ENCODE data around the gene PAF1.

PAF1 gene

GRCh38 chr19:39377373-39378362 is 13.2 kb downstream of the PAF1 start:
- no peak for DNase-seq (ENCODE audit: insufficient read length)
- no peak for FAIRE-seq
- TF ChIP-seq TAF1 (IDR thresholded peaks at IDR 0.05; ENCODE audit: borderline replicate concordance, low read depth, low read length) (no peak), POLR2A (IDR thresholded peaks at IDR 0.05; ENCODE audit: low read depth, low read length) (no peak), POLR2AphosphoS5 (IDR thresholded peaks at IDR 0.05; ENCODE audit: low read depth, low read length) (no peak)

- FAIRE-seq, result no peak
- TF ChIP-seq POLR2AphosphoS5 (IDR thresholded peaks at IDR 0.05; ENCODE audit: low read depth, low read length) (no peak), TAF1 (IDR thresholded peaks at IDR 0.05; ENCODE audit: borderline replicate concordance, low read depth, low read length) (no peak), POLR2A (IDR thresholded peaks at IDR 0.05; ENCODE audit: low read depth, low read length) (no peak)
These were observed 15.0 kb downstream of the PAF1 start for GRCh38 chr19:39375929-39376328.

DNA sequence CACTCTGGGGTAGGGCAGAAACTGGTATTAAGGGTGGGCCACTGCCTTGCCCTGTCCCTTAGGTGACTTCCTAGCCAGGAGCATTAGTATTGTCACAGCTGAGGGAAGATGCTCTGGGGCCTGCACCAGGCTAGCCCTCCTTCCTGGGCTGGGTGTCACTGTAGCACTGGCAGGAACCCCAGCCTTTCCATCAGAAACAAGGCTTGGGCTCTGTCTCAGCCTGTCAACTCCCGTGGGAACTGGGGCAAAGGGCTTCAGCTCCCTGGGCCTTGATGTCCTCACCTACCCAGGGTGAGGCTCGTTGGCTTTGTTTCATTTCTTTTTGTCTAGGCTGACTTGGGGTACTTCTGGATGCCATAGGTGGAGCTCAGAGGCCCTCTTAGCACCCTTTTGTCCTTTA is 18.0 kb downstream of the PAF1 start:
- no peak for FAIRE-seq
- no peak for TF ChIP-seq POLR2A (IDR thresholded peaks at IDR 0.05; ENCODE audit: low read depth, low read length)
- no peak for TF ChIP-seq POLR2AphosphoS5 (IDR thresholded peaks at IDR 0.05; ENCODE audit: low read depth, low read length)
- no peak for TF ChIP-seq TAF1 (IDR thresholded peaks at IDR 0.05; ENCODE audit: borderline replicate concordance, low read depth, low read length)
- DNase-seq (ENCODE audit: insufficient read length), result no peak

More at GRCh38 chr19:39375929-39376328, 15.0 kb downstream of the PAF1 start:
- DNase-seq (ENCODE audit: insufficient read length), result no peak

GRCh38 chr19:39372047-39372802 is 18.7 kb downstream of the PAF1 start:
- no peak for FAIRE-seq

GRCh38 chr19:39370735-39371134 is 20.2 kb downstream of the PAF1 start:
- TF ChIP-seq TAF1 (IDR thresholded peaks at IDR 0.05; ENCODE audit: borderline replicate concordance, low read depth, low read length) (no peak), POLR2AphosphoS5 (IDR thresholded peaks at IDR 0.05; ENCODE audit: low read depth, low read length) (no peak), POLR2A (IDR thresholded peaks at IDR 0.05; ENCODE audit: low read depth, low read length) (no peak)
- DNase-seq (ENCODE audit: insufficient read length), result no peak
- no peak for FAIRE-seq

More at GRCh38 chr19:39372047-39372802, 18.7 kb downstream of the PAF1 start:
- no peak for DNase-seq (ENCODE audit: insufficient read length)
- TF ChIP-seq POLR2AphosphoS5 (IDR thresholded peaks at IDR 0.05; ENCODE audit: low read depth, low read length) (no peak), TAF1 (IDR thresholded peaks at IDR 0.05; ENCODE audit: borderline replicate concordance, low read depth, low read length) (no peak), POLR2A (IDR thresholded peaks at IDR 0.05; ENCODE audit: low read depth, low read length) (no peak)

DNA sequence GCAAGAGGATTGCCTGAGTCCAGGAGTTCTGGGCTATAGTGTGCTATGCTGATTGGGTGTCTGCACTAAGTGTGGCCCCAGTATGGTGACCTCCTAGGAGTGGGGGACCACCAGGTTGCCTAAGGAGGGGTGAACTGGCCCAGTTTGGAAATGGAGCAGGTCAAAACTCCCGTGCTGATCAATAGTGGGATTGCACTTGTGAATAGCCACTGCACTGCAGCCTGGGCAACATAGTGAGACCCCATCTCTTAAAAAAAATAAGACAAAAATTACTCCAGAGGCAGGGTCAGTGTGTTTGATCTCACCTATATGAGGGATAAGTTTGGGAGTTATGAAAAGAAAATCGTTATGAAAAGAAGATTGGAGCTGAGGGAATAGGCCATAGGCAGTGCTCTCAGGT is 21.7 kb downstream of the PAF1 start:
- TF ChIP-seq TAF1 (IDR thresholded peaks at IDR 0.05; ENCODE audit: borderline replicate concordance, low read depth, low read length) (no peak), POLR2A (IDR thresholded peaks at IDR 0.05; ENCODE audit: low read depth, low read length) (no peak), POLR2AphosphoS5 (IDR thresholded peaks at IDR 0.05; ENCODE audit: low read depth, low read length) (no peak)
- no peak for DNase-seq (ENCODE audit: insufficient read length)
- no peak for FAIRE-seq

DNA sequence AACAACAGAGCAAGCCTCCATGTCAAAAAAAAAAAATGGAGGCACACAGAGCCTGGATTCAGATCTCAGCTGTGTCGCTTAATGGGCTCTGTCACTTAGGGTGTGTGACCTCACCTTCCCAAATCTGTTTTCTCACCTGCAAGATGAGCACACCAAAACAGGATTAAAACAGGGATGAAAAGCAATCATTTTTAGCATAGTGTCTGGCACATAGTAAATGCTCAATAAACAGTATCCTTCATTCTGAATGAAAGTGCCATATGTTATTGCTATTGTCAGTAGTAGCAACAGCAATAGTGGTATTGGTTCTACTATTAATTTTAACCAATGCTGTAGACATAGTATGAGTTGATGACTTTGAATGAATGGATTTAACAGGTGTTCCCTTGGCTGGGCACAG is 25.4 kb downstream of the PAF1 start:
- TF ChIP-seq POLR2A (IDR thresholded peaks at IDR 0.05; ENCODE audit: low read depth, low read length), result no peak
- no peak for TF ChIP-seq POLR2AphosphoS5 (IDR thresholded peaks at IDR 0.05; ENCODE audit: low read depth, low read length)
- no peak for TF ChIP-seq TAF1 (IDR thresholded peaks at IDR 0.05; ENCODE audit: borderline replicate concordance, low read depth, low read length)
- DNase-seq (ENCODE audit: insufficient read length), result no peak
- FAIRE-seq, result no peak

DNA sequence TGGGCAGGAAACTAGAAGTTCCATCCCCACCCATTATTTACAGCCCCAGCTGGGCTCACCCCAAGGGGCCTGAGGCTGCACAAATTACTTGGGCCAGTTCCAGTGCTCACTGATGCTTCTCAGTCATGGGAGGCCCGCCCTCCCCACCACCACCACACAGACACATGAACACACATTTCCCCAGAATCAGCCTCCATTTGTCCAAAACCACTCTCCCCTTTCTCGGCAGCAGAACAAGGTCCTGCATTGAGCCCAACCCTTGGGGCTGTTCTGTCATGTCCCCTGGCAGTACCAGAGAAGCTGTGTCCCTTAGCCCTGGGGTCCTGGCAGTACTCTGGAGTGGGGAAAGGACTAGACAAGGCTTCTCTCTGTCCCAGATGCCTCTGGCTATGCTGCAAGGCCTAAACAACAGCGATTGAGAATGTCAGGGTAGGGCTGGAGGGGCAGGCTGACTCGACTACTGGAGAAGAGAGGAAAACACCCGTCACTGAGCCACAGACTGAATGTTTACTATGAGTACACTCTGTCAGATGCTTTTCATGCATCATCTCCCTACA is 26.9 kb downstream of the PAF1 start:
- no peak for DNase-seq (ENCODE audit: insufficient read length)
- peak; percentile 24 for FAIRE-seq
- TF ChIP-seq POLR2A (IDR thresholded peaks at IDR 0.05; ENCODE audit: low read depth, low read length), result no peak
- no peak for TF ChIP-seq POLR2AphosphoS5 (IDR thresholded peaks at IDR 0.05; ENCODE audit: low read depth, low read length)
- TF ChIP-seq TAF1 (IDR thresholded peaks at IDR 0.05; ENCODE audit: borderline replicate concordance, low read depth, low read length), result no peak

DNA sequence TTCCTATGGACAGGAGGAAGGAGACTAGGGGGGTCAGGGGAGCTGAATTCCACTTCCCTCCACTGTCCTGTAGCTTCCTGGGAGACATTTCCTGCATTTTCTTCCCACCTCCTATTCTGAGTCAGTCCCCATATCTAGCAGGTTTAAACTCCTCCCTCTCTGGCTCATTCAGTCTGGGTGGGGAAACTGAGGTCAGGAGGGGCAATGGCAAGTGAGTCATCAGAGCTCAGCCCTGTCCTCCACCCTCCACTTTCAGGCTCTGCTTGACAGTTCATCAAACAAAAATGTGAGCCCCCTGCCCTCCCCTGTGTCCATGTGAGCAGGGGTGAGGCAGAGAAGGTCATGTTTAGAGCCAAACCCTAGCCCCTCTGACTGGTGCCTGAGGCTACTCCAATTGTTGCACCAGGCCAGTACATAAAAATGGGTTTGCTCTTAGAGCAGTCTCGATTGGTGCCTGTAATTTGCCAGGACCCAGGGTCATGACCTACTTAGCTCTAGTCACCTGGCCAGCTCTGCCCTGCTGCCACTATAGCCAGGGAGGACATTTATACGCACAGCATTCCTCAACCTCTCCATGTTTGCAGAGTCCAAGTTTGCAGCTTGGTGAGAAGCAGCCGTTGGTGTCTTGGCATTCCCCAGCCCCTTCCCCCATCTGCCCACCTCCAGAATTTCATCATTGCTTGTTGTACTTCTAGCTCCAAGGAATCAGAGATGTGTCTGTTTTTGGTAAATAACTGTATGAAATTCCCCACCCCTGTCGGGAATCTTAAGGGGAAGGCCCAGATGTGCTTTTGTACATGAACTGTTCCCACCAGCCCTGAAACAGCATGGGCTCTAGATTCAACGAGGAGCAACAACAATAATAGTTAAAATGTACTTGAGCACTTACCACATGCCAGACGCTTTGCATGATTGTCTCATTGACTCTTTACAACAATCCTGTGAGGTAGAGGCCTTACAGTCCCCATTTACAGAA is 27.9 kb downstream of the PAF1 start:
- DNase-seq (ENCODE audit: insufficient read length) (no peak), FAIRE-seq (no peak)
- TF ChIP-seq POLR2A (IDR thresholded peaks at IDR 0.05; ENCODE audit: low read depth, low read length) (no peak), POLR2AphosphoS5 (IDR thresholded peaks at IDR 0.05; ENCODE audit: low read depth, low read length) (no peak), TAF1 (IDR thresholded peaks at IDR 0.05; ENCODE audit: borderline replicate concordance, low read depth, low read length) (no peak)

DNA sequence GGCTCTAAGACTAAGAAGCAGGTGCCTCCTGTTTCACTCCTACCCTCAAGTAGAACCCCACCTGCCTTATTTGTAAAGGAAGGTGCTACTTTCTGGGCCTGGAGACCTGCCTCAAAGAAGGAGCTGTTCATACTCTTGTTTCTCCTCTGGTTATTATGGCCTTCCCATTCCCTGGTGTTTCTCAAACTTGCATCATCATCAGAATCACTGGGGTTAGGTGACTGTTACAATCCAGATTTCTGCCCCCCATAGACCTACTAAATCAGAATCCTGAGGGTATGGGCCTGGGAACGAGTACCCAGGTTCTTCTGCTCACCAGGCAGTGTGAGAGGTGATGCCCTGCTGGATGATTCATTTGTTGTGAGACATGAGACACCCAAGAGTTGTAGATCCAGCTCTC is 30.3 kb downstream of the PAF1 start:
- no peak for FAIRE-seq
- DNase-seq (ENCODE audit: insufficient read length), result no peak
- no peak for TF ChIP-seq TAF1 (IDR thresholded peaks at IDR 0.05; ENCODE audit: borderline replicate concordance, low read depth, low read length)
